OCI-LY7 (cell line): ENCODE results near the gene BNIPL. TPM values are rescaled to one million over a fixed set of nuclear protein-coding genes. Genes with fewer than 3 reads are reported as not detected.

ENCODE experiments used
- BruUV-seq: library from RNA; stranded (reverse); fragments of 400-500 nt; replicated peaks from 2 replicates; lab custom pipeline; 2021; lab: Mats Ljungman, UMichigan
- CTCF ChIA-PET: fragments of 300-600 bp; sonication (Branson Sonifier 250); formaldehyde crosslinking; loops from one replicate; lab custom pipeline; 2022; ENCODE audit warnings: antibody characterized with exemption; ENCODE audit not compliant: unreplicated experiment; lab: Charles Lee
- POLR2A ChIA-PET: fragments of 300-600 bp; sonication (Branson Sonifier 250); formaldehyde crosslinking; loops from one replicate; lab custom pipeline; 2022; ENCODE audit warnings: antibody characterized with exemption; lab: Charles Lee
- DNase-seq: peaks from one replicate; pipeline ENCODE4 v3.0.0-alpha.2; 2015; ENCODE audit warnings: low spot score
- H2AFZ ChIP-seq: fragments of 200-600 bp; sonication (generic), shearing (Covaris generic); 2 replicates; pipeline ENCODE4 v1.6.1; 2014; ENCODE audit warnings: mild to moderate bottlenecking, antibody characterized with exemption, low read length, moderate library complexity
- H3K27ac ChIP-seq: fragments of 200-600 bp; sonication (generic); 2 replicates; pipeline ENCODE4 v1.5.1; 2014; ENCODE audit warnings: mixed run types, low read depth, mild to moderate bottlenecking, moderate library complexity, low read length, inconsistent platforms; ENCODE audit not compliant: poor library complexity, severe bottlenecking
- H3K36me3 ChIP-seq: fragments of 200-600 bp; sonication (generic); 2 replicates; pipeline ENCODE4 v1.6.1; 2014; ENCODE audit warnings: mild to moderate bottlenecking, antibody characterized with exemption, low read length, moderate library complexity, mixed read lengths; ENCODE audit not compliant: insufficient read depth
- H3K4me1 ChIP-seq: fragments of 200-600 bp; sonication (generic); 2 replicates; pipeline ENCODE4 v1.5.1; 2014; ENCODE audit warnings: mild to moderate bottlenecking, low read length; ENCODE audit not compliant: insufficient read depth, poor library complexity, severe bottlenecking
- H3K4me2 ChIP-seq: fragments of 200-600 bp; sonication (generic); 2 replicates; pipeline ENCODE4 v1.6.1; 2014; ENCODE audit warnings: mild to moderate bottlenecking, low read length
- H3K4me3 ChIP-seq: fragments of 200-600 bp; sonication (generic); 2 replicates; pipeline ENCODE4 v1.5.1; 2014; ENCODE audit warnings: mild to moderate bottlenecking, low read depth, low read length; ENCODE audit not compliant: poor library complexity, severe bottlenecking
- H3K79me2 ChIP-seq: fragments of 200-600 bp; sonication (generic); 2 replicates; pipeline ENCODE4 v1.6.1; 2016; ENCODE audit warnings: low read depth, mild to moderate bottlenecking, low read length, moderate library complexity, mixed read lengths; ENCODE audit not compliant: insufficient read depth
- H3K9me2 ChIP-seq: fragments of 200-600 bp; sonication (generic); 2 replicates; pipeline ENCODE4 v1.6.1; 2016; ENCODE audit warnings: mild to moderate bottlenecking, low read length, mixed read lengths; ENCODE audit not compliant: insufficient read depth
- H3K9me3 ChIP-seq: fragments of 200-600 bp; sonication (generic); 2 replicates; pipeline ENCODE4 v1.6.1; 2014; ENCODE audit warnings: mild to moderate bottlenecking, mixed run types, low read length, mixed read lengths
- H4K20me1 ChIP-seq: fragments of 200-600 bp; sonication (generic); 2 replicates; pipeline ENCODE4 v1.6.1; 2014; ENCODE audit warnings: mild to moderate bottlenecking, antibody characterized with exemption, low read length, moderate library complexity, mixed read lengths; ENCODE audit not compliant: insufficient read depth
- EZH2phosphoT487 ChIP-seq: fragments of 200-600 bp; sonication (generic); IDR thresholded peaks from 2 replicates; pipeline ENCODE4 v1.6.1; 2018; ENCODE audit warnings: low read depth, borderline replicate concordance, mild to moderate bottlenecking, mixed run types, antibody characterized with exemption, low read length, moderate library complexity, mixed read lengths
- intact Hi-C: fragments of 100-400 bp; cut with micrococcal nuclease; formaldehyde crosslinking; loops from one replicate; pipeline ENCODE4 v1.10.0; 2022; ENCODE audit not compliant: unreplicated experiment
- small RNA-seq: library from RNA; depleted of rRNA; stranded (forward); fragments of <200 nt; gene quantifications from one replicate; pipeline ENCODE3, GENCODE V24; 2014
- total RNA-seq, 2 experiments: library from RNA; depleted of rRNA in 1 of 2; stranded (reverse); fragments of >200 nt in 1 of 2; shearing (Covaris generic) in 1 of 2; gene quantifications; 2 replicates each; pipeline ENCODE4 v1.2.3, GENCODE V29; 2014 to 2022
- TF ChIP-seq, protein P1 (sequence below): fragments of 200-600 bp; sonication (generic); conservative IDR thresholded peaks from 2 replicates; pipeline ENCODE4 v1.5.1; 2014; ENCODE audit warnings: mild to moderate bottlenecking, antibody characterized with exemption, low read length, moderate library complexity, mixed read lengths

Gene BNIPL
- total RNA-seq, 2 experiments from 2014 or later: 0.74 to 1.6 TPM

- Histone ChIP-seq H3K4me1 (no peaks in the 10 kb centered on the region), H3K27ac (no peak overlapping the region), H3K4me3 (no peak overlapping the region), H2AFZ (no peak overlapping the region), H3K9me2 (no peaks in the 10 kb centered on the region), H3K4me2 (no peak overlapping the region), H3K9me3 (no peaks in the 10 kb centered on the region), H3K36me3 (no peaks in the 10 kb centered on the region), H3K79me2 (no peaks in the 10 kb centered on the region), H4K20me1 (no peaks in the 10 kb centered on the region)
- no peak for TF ChIP-seq EZH2phosphoT487
- TF ChIP-seq, protein P1, sequence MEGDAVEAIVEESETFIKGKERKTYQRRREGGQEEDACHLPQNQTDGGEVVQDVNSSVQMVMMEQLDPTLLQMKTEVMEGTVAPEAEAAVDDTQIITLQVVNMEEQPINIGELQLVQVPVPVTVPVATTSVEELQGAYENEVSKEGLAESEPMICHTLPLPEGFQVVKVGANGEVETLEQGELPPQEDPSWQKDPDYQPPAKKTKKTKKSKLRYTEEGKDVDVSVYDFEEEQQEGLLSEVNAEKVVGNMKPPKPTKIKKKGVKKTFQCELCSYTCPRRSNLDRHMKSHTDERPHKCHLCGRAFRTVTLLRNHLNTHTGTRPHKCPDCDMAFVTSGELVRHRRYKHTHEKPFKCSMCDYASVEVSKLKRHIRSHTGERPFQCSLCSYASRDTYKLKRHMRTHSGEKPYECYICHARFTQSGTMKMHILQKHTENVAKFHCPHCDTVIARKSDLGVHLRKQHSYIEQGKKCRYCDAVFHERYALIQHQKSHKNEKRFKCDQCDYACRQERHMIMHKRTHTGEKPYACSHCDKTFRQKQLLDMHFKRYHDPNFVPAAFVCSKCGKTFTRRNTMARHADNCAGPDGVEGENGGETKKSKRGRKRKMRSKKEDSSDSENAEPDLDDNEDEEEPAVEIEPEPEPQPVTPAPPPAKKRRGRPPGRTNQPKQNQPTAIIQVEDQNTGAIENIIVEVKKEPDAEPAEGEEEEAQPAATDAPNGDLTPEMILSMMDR: no peak
- no TSS peak for BruUV-seq
- ChIA-PET CTCF (interaction anchor here (0.6 kb wide), 1 partner anchor 507 kb away, joined by 3 read pairs; the partner anchor contains the start of gene MCL1), POLR2A (interaction anchor here (0.6 to 2.6 kb wide), 3 partner anchors 10 to 167 kb away, joined by 4 to 7 read pairs (median 5); no protein-coding TSS in a partner anchor)
- intact Hi-C loops: no loop called here
- DNase-seq: no peak
Observed at GRCh38 chr1:151085953-151086559, 49.7 kb downstream of the BNIPL start.

Small RNA genes lying within 50 kb of the gene (small RNA-seq; reads per million reads assigned to genes)
- gene RNU6-884P: not detected

Other genes starting within 250 kb of the BNIPL start
- gene CTSK, start 228.3 kb upstream of the BNIPL start, total RNA-seq (2014; rRNA removed; shearing (Covaris generic)): 1.6 and 1.8 TPM in 2 replicates
- gene CTSK, start 228.3 kb upstream of the BNIPL start, total RNA-seq (2022): 1.8 and 2.1 TPM in 2 replicates
- 14.1 and 21.9 TPM in 2 replicates for gene ARNT, start 160.0 kb upstream of the BNIPL start, total RNA-seq (2014; rRNA removed; shearing (Covaris generic))
- gene ARNT, start 160.0 kb upstream of the BNIPL start, total RNA-seq (2022): 29.7 and 32.6 TPM in 2 replicates
- gene CTXND2, start 149.4 kb upstream of the BNIPL start, total RNA-seq (2014; rRNA removed; shearing (Covaris generic)): not detected in 2 replicates
- gene CTXND2, start 149.4 kb upstream of the BNIPL start, total RNA-seq (2022): not detected in 2 replicates
- 42.3 and 66.8 TPM in 2 replicates for gene SETDB1, start 110.2 kb upstream of the BNIPL start, total RNA-seq (2014; rRNA removed; shearing (Covaris generic))
- 73.6 and 81.1 TPM in 2 replicates for gene SETDB1, start 110.2 kb upstream of the BNIPL start, total RNA-seq (2022)
- gene CERS2, start 61.8 kb upstream of the BNIPL start, total RNA-seq (2014; rRNA removed; shearing (Covaris generic)): 50.9 and 64.7 TPM in 2 replicates
- 92.8 and 96.6 TPM in 2 replicates for gene CERS2, start 61.8 kb upstream of the BNIPL start, total RNA-seq (2022)
- 0.67 and 1.1 TPM in 2 replicates for gene ANXA9, start 54.3 kb upstream of the BNIPL start, total RNA-seq (2014; rRNA removed; shearing (Covaris generic))
- gene ANXA9, start 54.3 kb upstream of the BNIPL start, total RNA-seq (2022): 0.39 and 0.65 TPM in 2 replicates
- gene MINDY1, start 29.7 kb upstream of the BNIPL start, total RNA-seq (2014; rRNA removed; shearing (Covaris generic)): 3.8 and 8.5 TPM in 2 replicates
- 10.2 and 13.8 TPM in 2 replicates for gene MINDY1, start 29.7 kb upstream of the BNIPL start, total RNA-seq (2022)
- gene PRUNE1, start 28.1 kb upstream of the BNIPL start, total RNA-seq (2014; rRNA removed; shearing (Covaris generic)): 15.4 and 18.8 TPM in 2 replicates
- 20.4 and 20.8 TPM in 2 replicates for gene PRUNE1, start 28.1 kb upstream of the BNIPL start, total RNA-seq (2022)
- 0.54 TPM in 1 of 2 replicates, not detected in the other for gene C1orf56, start 11.2 kb downstream of the BNIPL start, total RNA-seq (2014; rRNA removed; shearing (Covaris generic))
- gene C1orf56, start 11.2 kb downstream of the BNIPL start, total RNA-seq (2022): 0.25 TPM in 1 of 2 replicates, not detected in the other
- gene CDC42SE1, start 23.0 kb downstream of the BNIPL start, total RNA-seq (2014; rRNA removed; shearing (Covaris generic)): 44.1 and 48.2 TPM in 2 replicates
- 59.5 and 63.3 TPM in 2 replicates for gene CDC42SE1, start 23.0 kb downstream of the BNIPL start, total RNA-seq (2022)
- 4.2 and 4.7 TPM in 2 replicates for gene MLLT11, start 23.8 kb downstream of the BNIPL start, total RNA-seq (2014; rRNA removed; shearing (Covaris generic))
- gene MLLT11, start 23.8 kb downstream of the BNIPL start, total RNA-seq (2022): 4.7 and 4.8 TPM in 2 replicates
- gene GABPB2, start 34.2 kb downstream of the BNIPL start, total RNA-seq (2014; rRNA removed; shearing (Covaris generic)): 14.7 and 17.2 TPM in 2 replicates
- 18.2 and 20.0 TPM in 2 replicates for gene GABPB2, start 34.2 kb downstream of the BNIPL start, total RNA-seq (2022)
- 0.54 and 1.1 TPM in 2 replicates for gene SEMA6C, start 110.0 kb downstream of the BNIPL start, total RNA-seq (2014; rRNA removed; shearing (Covaris generic))
- gene SEMA6C, start 110.0 kb downstream of the BNIPL start, total RNA-seq (2022): 1.9 and 2.0 TPM in 2 replicates
- gene TNFAIP8L2, start 120.1 kb downstream of the BNIPL start, total RNA-seq (2014; rRNA removed; shearing (Covaris generic)): 7.7 and 12.5 TPM in 2 replicates
- gene TNFAIP8L2, start 120.1 kb downstream of the BNIPL start, total RNA-seq (2022): 9.0 and 9.2 TPM in 2 replicates
- 6.2 and 9.2 TPM in 2 replicates for gene LYSMD1, start 129.3 kb downstream of the BNIPL start, total RNA-seq (2014; rRNA removed; shearing (Covaris generic))
- gene LYSMD1, start 129.3 kb downstream of the BNIPL start, total RNA-seq (2022): 3.4 and 3.7 TPM in 2 replicates
- 70.9 and 78.0 TPM in 2 replicates for gene SCNM1, start 129.6 kb downstream of the BNIPL start, total RNA-seq (2014; rRNA removed; shearing (Covaris generic))
- gene SCNM1, start 129.6 kb downstream of the BNIPL start, total RNA-seq (2022): 54.1 and 63.1 TPM in 2 replicates
- not detected in 2 replicates for gene TMOD4, start 139.4 kb downstream of the BNIPL start, total RNA-seq (2014; rRNA removed; shearing (Covaris generic))
- gene TMOD4, start 139.4 kb downstream of the BNIPL start, total RNA-seq (2022): 1.4 and 2.4 TPM in 2 replicates
- gene VPS72, start 153.6 kb downstream of the BNIPL start, total RNA-seq (2014; rRNA removed; shearing (Covaris generic)): 51.1 and 65.9 TPM in 2 replicates
- 54.3 and 67.9 TPM in 2 replicates for gene VPS72, start 153.6 kb downstream of the BNIPL start, total RNA-seq (2022)
- 42.9 and 50.5 TPM in 2 replicates for gene PIP5K1A, start 162.0 kb downstream of the BNIPL start, total RNA-seq (2014; rRNA removed; shearing (Covaris generic))
- gene PIP5K1A, start 162.0 kb downstream of the BNIPL start, total RNA-seq (2022): 75.8 and 85.3 TPM in 2 replicates
- gene PSMD4, start 218.1 kb downstream of the BNIPL start, total RNA-seq (2014; rRNA removed; shearing (Covaris generic)): 118 and 134 TPM in 2 replicates
- gene PSMD4, start 218.1 kb downstream of the BNIPL start, total RNA-seq (2022): 137 and 150 TPM in 2 replicates
- gene ZNF687, start 245.7 kb downstream of the BNIPL start, total RNA-seq (2014; rRNA removed; shearing (Covaris generic)): 18.0 and 20.9 TPM in 2 replicates
- gene ZNF687, start 245.7 kb downstream of the BNIPL start, total RNA-seq (2022): 31.6 and 31.7 TPM in 2 replicates